Endothelial cell of umbilical vein (primary cell): Measurements from ENCODE around the gene WASF3. TPM values are rescaled to one million over a fixed set of nuclear protein-coding genes. Genes with fewer than 3 reads are reported as not detected.
A peak's percentile ranks its signal among the peaks of the same experiment; 100 is the strongest.

Source experiments
- BruUV-seq: library from RNA; stranded (reverse); fragments of 400-500 nt; replicated peaks from 2 replicates; lab custom pipeline; 2021; lab: Mats Ljungman, UMichigan
- CTCF ChIA-PET: fragments of 300-600, 350-600 bp; sonication (Branson Sonifier 250); formaldehyde crosslinking; loops from one replicate; lab custom pipeline; 2021; ENCODE audit warnings: antibody characterized with exemption, inconsistent platforms; lab: Charles Lee
- POLR2A ChIA-PET: fragments of 300-600, 350-600 bp; sonication (Branson Sonifier 250); formaldehyde crosslinking; loops from one replicate; lab custom pipeline; 2021; ENCODE audit warnings: antibody characterized with exemption, inconsistent platforms; lab: Charles Lee
- DNase-seq: peaks from one replicate; pipeline ENCODE4 v3.0.0-alpha.2; 2011; ENCODE audit warnings: low read depth, low spot score
- FAIRE-seq: peaks from 2 replicates; lab custom pipeline; 2011; peaks lifted over from hg19 to GRCh38; lab: Jason Lieb, UNC
- H2AFZ ChIP-seq: 2 replicates; pipeline ENCODE4 v1.6.0; 2012; ENCODE audit warnings: low read depth, low read length, control low read depth, inconsistent platforms
- H3K27ac ChIP-seq: 2 replicates; pipeline ENCODE4 v1.5.1; 2011; ENCODE audit warnings: low read depth, mild to moderate bottlenecking, control low read depth, low read length, moderate library complexity; ENCODE audit not compliant: insufficient read depth
- H3K27me3 ChIP-seq, 2 experiments: 2 replicates each; pipeline versions ENCODE4 v1.6.0 to v1.6.1; 2011; ENCODE audit warnings: low read length in 2 of 2, mixed read lengths in 1 of 2; ENCODE audit not compliant: control insufficient read depth in 2 of 2, insufficient read depth in 2 of 2
- H3K36me3 ChIP-seq, 2 experiments: 2 replicates in 1 of 2; 3 replicates in 1 of 2; pipeline ENCODE4 v1.5.1; 2011; ENCODE audit warnings: low read length in 2 of 2, mild to moderate bottlenecking in 1 of 2, moderate library complexity in 1 of 2; ENCODE audit not compliant: control insufficient read depth in 2 of 2, insufficient read depth in 2 of 2; ENCODE audit errors: extremely low read depth in 1 of 2
- H3K4me1 ChIP-seq: 3 replicates; pipeline ENCODE4 v1.5.1; 2011; ENCODE audit warnings: mild to moderate bottlenecking, low read length; ENCODE audit not compliant: control insufficient read depth, insufficient read depth; ENCODE audit errors: extremely low read depth
- H3K4me2 ChIP-seq: 2 replicates; pipeline ENCODE4 v1.6.1; 2011; ENCODE audit warnings: low read length, control low read depth, mixed read lengths; ENCODE audit not compliant: insufficient read depth
- H3K4me3 ChIP-seq, 3 experiments: fragments of 200-600 bp in 1 of 3; sonication (generic), shearing (Covaris generic) in 1 of 3; replicated peaks in 1 of 3; 2 replicates each; pipeline ENCODE4 v1.5.1; 2011 to 2016; ENCODE audit warnings: control low read depth in 3 of 3, low read length in 3 of 3, mild to moderate bottlenecking in 2 of 3, inconsistent platforms in 1 of 3, low read depth in 1 of 3, moderate library complexity in 1 of 3; ENCODE audit not compliant: insufficient read depth in 1 of 3
- H3K79me2 ChIP-seq: 2 replicates; pipeline ENCODE4 v1.6.0; 2012; ENCODE audit warnings: low read length, inconsistent platforms; ENCODE audit not compliant: control insufficient read depth, insufficient read depth
- H3K9ac ChIP-seq: replicated peaks from 2 replicates; pipeline ENCODE3; 2011; ENCODE audit warnings: low read length, control low read depth; ENCODE audit not compliant: insufficient read depth; ENCODE audit errors: extremely low read depth
- H3K9me1 ChIP-seq: replicated peaks from 3 replicates; pipeline ENCODE4 v1.6.0; 2011; ENCODE audit warnings: mild to moderate bottlenecking, low read length; ENCODE audit not compliant: control insufficient read depth, insufficient read depth; ENCODE audit errors: extremely low read depth
- H3K9me3 ChIP-seq: replicated peaks from 2 replicates; pipeline ENCODE4 v1.5.1; 2012; ENCODE audit warnings: low read length, inconsistent platforms; ENCODE audit not compliant: control insufficient read depth, insufficient read depth
- H4K20me1 ChIP-seq: replicated peaks from 2 replicates; pipeline ENCODE3; 2011; ENCODE audit warnings: mild to moderate bottlenecking, low read length; ENCODE audit not compliant: control insufficient read depth, insufficient read depth; ENCODE audit errors: extremely low read depth
- EZH2 ChIP-seq: IDR thresholded peaks from 2 replicates; pipeline ENCODE4 v1.6.1; 2012; ENCODE audit warnings: borderline replicate concordance, low read depth, mild to moderate bottlenecking, moderate library complexity, low read length, inconsistent platforms; ENCODE audit not compliant: severe bottlenecking
- FOS ChIP-seq: IDR thresholded peaks from 2 replicates; pipeline ENCODE4 v1.6.1; 2011; ENCODE audit warnings: mild to moderate bottlenecking, low read length, moderate library complexity, borderline replicate concordance; ENCODE audit not compliant: insufficient read depth
- GATA2 ChIP-seq: IDR thresholded peaks from 2 replicates; pipeline ENCODE4 v1.7.0; 2011; ENCODE audit warnings: low read depth, mild to moderate bottlenecking, moderate library complexity, mixed read lengths, low read length; ENCODE audit not compliant: insufficient read length, insufficient read depth
- JUN ChIP-seq: IDR thresholded peaks from 2 replicates; pipeline ENCODE4 v1.6.1; 2011; ENCODE audit warnings: borderline replicate concordance, low read depth; ENCODE audit not compliant: insufficient read length, insufficient read depth
- MYC ChIP-seq: IDR thresholded peaks from one replicate; pipeline ENCODE4 v1.6.1; 2011; ENCODE audit warnings: mild to moderate bottlenecking, low read depth, low read length
- POLR2A ChIP-seq: IDR thresholded peaks from 2 replicates; pipeline ENCODE4 v1.6.1; 2012; ENCODE audit warnings: low read depth, mild to moderate bottlenecking, control low read depth, low read length
- POLR2AphosphoS5 ChIP-seq: IDR thresholded peaks from 2 replicates; pipeline ENCODE4 v1.6.1; 2012; ENCODE audit warnings: low read depth, mild to moderate bottlenecking, control low read depth, low read length, moderate library complexity; ENCODE audit not compliant: insufficient read depth
- dilution Hi-C: fragments of 300-500 bp; cut with MboI; formaldehyde crosslinking; loops from one replicate; pipeline ENCODE4 v1.15.0; 2019; ENCODE audit warnings: low sequenced_read_pairs; ENCODE audit not compliant: extremely low pct_ligation_motif_present
- intact Hi-C: fragments of 100-400 bp; cut with micrococcal nuclease; formaldehyde crosslinking; loops from one replicate; pipeline ENCODE4 v1.10.0; 2022
- polyA plus RNA-seq, 4 experiments: library from polyadenylated mRNA; depleted of rRNA in 3 of 4; stranded (reverse) in 3 of 4; unstranded in 1 of 4; fragments of >200 nt; gene quantifications; 2 replicates each; pipeline versions ENCODE4 v1.2.1 to v1.2.3, GENCODE V29; 2011 to 2012; ENCODE audit warnings: missing spikeins in 1 of 4
- total RNA-seq: library from RNA; stranded (reverse); gene quantifications from 2 replicates; pipeline ENCODE4 v1.2.3, GENCODE V29; 2021
- TF ChIP-seq, protein P1 (sequence below): IDR thresholded peaks from 2 replicates; pipeline ENCODE4 v1.6.1; 2011; ENCODE audit not compliant: insufficient read depth, insufficient read length
- TF ChIP-seq, protein P2 (sequence below), 2 donors: IDR thresholded peaks; 1 replicate in 1 of 2; 2 replicates in 1 of 2; pipeline ENCODE4 v1.5.1; 2011; ENCODE audit warnings: low read length in 2 of 2, mild to moderate bottlenecking in 2 of 2, moderate library complexity in 2 of 2, control low read depth in 1 of 2, inconsistent platforms in 1 of 2, low read depth in 1 of 2; ENCODE audit not compliant: insufficient read depth in 1 of 2; ENCODE audit errors: extremely low read depth in 1 of 2

Gene WASF3
- total and polyA plus RNA-seq, 2 donors (not counting 3 experiments of a cell fraction or from before 2014, with no cell fraction given): 18.5 to 32.4 TPM

DNA sequence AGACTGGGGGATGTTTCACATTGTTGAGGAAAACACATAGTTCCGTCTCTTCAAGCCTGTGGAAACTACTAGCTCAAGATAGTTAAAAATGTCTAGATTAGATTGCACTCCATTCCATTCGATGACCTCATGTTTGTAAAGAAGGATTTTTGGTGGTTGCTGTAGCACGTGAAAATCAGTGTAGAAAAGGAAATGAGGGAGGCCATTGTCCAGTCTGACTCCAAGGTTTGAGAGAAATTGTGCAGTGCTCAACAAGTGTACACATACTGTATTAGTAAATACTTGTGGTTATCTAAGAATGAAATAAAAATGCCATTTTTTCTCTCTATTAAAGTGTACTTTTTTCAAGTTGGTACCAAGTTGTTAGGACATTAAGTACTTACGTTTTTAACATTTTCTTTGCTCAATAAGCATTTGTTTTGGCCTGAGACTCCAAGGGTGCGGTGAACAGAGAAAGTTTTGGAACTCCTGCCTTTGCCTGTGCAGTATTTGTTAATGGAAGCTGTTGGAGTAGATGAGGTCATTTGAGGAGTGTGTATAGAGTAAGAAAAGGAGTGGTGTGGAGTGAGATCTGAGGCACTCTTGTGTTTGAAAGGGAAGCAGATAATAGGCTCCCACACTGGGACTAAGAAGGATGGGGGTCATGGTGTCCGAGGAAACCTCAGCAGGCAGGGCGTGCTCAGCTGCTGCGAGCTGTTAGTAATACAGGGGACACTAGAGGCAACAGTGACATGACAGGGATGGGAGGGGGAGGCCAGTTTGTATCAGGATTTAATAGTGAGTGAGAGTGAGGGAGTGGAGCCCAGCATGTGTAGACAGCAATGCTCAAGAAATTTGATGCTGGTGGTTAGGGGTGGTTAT, 4.4 kb downstream of the WASF3 start:
- Histone ChIP-seq H3K9me3 (no peaks in the 10 kb centered on the region), H3K4me1 (peaks cover 28% of the 10 kb centered on the region), H3K36me3 (no peaks in the 10 kb centered on the region), H3K4me3 (no peak overlapping the region), H3K4me2 (no peak overlapping the region), H3K27ac (no peak overlapping the region), H3K9ac (no peak overlapping the region), H4K20me1 (peaks cover 11% of the 10 kb centered on the region), H3K27me3 (no peaks in the 10 kb centered on the region), H3K79me2 (peaks cover 78% of the 10 kb centered on the region), H3K9me1 (no peaks in the 10 kb centered on the region), H2AFZ (no peak overlapping the region)
- intact Hi-C loops (no loop called here), dilution Hi-C loops (no loop called here)
- CTCF ChIA-PET: interaction anchor here (1.0 to 1.4 kb wide), 6 partner anchors 18 to 377 kb away, joined by 3 read pairs; no protein-coding TSS in a partner anchor
- DNase-seq (peak; percentile 64), FAIRE-seq (no peak)
- TF ChIP-seq JUN: peak; percentile 35
- no peak for TF ChIP-seq POLR2AphosphoS5
- TF ChIP-seq, protein P1, sequence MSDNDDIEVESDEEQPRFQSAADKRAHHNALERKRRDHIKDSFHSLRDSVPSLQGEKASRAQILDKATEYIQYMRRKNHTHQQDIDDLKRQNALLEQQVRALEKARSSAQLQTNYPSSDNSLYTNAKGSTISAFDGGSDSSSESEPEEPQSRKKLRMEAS: peak; percentile 3
- TF ChIP-seq, protein P2, sequence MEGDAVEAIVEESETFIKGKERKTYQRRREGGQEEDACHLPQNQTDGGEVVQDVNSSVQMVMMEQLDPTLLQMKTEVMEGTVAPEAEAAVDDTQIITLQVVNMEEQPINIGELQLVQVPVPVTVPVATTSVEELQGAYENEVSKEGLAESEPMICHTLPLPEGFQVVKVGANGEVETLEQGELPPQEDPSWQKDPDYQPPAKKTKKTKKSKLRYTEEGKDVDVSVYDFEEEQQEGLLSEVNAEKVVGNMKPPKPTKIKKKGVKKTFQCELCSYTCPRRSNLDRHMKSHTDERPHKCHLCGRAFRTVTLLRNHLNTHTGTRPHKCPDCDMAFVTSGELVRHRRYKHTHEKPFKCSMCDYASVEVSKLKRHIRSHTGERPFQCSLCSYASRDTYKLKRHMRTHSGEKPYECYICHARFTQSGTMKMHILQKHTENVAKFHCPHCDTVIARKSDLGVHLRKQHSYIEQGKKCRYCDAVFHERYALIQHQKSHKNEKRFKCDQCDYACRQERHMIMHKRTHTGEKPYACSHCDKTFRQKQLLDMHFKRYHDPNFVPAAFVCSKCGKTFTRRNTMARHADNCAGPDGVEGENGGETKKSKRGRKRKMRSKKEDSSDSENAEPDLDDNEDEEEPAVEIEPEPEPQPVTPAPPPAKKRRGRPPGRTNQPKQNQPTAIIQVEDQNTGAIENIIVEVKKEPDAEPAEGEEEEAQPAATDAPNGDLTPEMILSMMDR (IDR thresholded peaks at IDR 0.05; ENCODE audit: extremely low read depth in 1 of 2, insufficient read depth in 1 of 2, low read depth in 1 of 2, low read length in 2 of 2): no peak
- TF ChIP-seq EZH2: no peak
- TF ChIP-seq FOS: no peak
- no peak for TF ChIP-seq MYC
- TF ChIP-seq GATA2: no peak
- no peak for TF ChIP-seq POLR2A
- BruUV-seq: no TSS peak
- POLR2A ChIA-PET: no interaction called here
